RCC 7860 (cell line): ENCODE results near the gene ST3GAL2.
A peak's percentile ranks its signal among the peaks of the same experiment; 100 is the strongest.
"Not testable (repeated sequence)": the region's sequence is repeated elsewhere in the genome, so short reads cannot be mapped to it uniquely, and the experiment has no call there.

ENCODE experiments used
- DNase-seq: peaks from one replicate; pipeline ENCODE4 v3.0.0-alpha.2; 2015; ENCODE audit warnings: low spot score
- FAIRE-seq: peaks from 2 replicates; lab custom pipeline; 2012; peaks lifted over from hg19 to GRCh38; lab: Jason Lieb, UNC

ST3GAL2 gene

DNA sequence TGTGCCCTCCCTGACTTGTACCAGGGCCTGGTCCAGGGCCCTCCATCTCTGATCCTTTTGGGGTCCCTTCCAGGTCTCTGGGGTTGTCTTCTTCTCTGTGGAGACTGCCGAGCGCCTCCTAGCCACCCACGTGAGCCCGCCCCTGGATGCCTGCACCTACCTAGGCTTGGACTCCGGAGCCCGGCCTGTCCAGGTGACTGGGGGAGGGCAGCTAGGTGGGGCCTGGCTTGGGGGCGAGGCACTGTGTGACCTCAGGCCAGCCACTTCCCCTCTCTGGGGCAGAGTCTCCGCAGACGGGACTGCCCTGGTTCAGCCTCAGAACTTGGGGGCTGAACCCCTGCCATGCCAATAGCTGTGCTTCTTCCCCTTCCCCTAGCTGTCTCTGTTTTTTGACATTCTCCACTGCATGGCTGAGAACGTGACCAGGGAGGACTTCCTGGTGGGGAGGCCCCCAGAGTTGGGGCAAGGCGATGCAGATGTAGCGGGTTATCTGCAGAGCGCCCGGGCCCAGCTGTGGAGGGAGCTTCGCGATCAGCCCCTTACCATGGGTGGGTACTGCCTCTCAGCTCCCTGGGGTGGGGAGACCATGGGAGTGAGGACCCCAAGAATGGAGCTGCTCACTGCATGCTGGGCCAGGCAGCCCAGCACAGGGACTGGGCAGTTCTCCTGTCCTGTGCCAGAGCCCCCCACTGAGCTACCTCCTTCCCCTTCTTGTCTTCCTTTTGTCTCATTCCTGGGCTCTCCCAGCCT is 30.1 kb upstream of the ST3GAL2 start:
- DNase-seq (no peak), FAIRE-seq (no peak)

DNA sequence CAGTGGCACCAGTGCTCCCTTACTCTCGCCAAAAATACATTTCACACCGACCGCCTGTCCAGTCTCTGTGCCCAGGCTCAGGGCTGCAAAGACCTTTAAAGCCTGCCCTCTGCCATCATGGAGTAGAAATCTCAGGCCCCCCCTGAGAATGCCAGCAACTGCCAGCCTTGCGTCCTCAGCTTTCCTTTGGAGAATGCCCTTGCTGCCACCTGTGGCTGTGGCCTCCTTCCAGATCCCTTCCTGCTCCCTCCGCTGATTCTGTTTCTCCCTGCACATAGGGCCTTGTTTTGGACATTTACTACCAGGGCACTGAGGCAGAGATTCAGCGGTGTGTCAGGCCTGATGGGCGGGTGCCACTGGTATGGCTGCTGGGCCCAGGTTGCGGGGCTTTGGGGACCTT is 28.7 kb upstream of the ST3GAL2 start:
- FAIRE-seq: no peak
- no peak for DNase-seq

DNA sequence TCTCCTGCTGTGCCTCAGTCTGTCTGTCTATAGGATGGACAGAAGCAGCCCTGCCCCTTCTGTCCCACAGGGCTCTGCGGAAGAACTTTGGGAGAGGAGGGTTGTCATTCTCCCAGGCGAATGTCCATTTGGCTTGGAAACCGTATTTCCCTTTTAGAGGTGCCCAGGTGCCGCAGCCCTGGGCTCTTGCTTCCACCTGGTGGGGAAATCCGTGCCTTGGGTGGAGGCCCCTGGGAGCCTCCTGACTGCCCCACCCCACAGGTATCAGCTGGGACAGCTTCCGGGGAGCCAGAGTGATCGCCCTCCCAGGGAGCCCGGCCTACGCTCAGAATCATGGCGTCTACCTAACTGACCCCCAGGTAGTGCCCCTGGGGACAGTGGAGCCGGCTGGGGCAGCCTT is 28.2 kb upstream of the ST3GAL2 start:
- DNase-seq (no peak), FAIRE-seq (no peak)

DNA sequence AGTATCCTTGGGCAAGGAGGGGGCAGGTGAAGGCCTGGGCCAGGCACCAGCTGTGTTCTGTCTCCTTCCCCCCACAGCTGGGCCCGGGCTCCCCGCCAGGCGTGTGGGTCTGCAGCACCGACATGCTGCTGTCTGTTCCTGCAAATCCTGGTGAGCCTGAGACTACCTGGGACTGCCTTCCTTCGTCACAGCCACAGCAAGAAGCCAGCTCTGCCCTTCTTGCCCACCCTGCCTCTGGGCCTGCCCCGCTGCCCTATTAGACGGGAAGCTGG is 27.8 kb upstream of the ST3GAL2 start:
- DNase-seq (no peak), FAIRE-seq (no peak)

DNA sequence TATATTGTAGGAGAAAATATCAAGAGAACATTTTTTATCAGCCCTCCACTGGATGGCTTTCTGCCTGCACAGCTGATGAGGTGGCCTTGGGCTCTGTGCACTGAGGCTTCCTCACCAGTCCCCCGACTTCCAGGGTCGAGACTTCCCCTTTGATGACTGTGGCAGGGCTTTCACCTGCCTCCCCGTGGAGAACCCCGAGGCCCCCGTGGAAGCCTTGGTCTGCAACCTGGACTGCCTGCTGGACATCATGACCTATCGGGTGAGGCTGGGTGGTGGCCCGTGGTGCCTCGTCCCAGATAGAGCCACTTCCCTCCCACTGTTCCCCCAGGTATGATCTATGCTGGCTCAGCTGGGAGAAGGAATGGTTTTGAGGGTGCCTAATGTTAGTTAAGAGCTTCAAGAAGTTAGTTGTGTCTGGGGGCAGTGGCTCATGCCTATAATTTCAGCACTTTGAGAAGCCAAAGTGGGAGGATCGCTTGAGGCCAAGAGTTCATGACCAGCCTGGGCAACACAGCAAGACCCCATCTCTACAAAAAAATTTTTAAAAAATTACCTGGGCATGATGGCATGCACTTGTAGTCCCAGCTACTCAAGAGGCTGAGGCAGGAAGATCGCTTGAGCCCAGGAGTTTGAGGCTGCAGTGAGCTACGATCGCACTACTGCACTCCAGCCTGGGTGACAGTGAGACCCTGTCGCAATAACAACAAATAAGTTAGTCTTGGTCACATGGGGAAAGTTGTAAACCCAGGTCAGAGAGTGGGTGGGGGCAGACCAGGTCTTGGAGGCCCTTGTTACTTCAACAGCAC is 27.3 kb upstream of the ST3GAL2 start:
- no peak for FAIRE-seq

DNA sequence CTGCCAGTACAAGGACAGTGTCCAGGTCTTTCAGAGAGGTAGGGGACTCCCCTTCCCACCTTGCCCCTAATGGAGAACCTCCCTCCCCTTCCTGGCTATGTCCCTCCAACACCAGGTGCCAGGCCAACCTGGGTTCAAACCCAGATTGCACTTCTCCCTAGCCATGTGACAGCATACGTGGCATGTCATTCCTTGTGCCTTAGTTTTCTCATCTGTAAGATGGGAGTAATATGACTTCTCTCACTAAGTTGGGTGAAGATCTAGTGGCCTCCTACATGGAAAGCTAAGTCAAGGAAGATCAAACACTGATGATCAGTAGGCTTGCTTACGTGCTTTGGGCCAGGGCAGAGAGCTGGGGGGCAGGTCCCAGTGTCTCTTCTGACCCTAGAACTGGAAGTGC is 24.3 kb upstream of the ST3GAL2 start:
- FAIRE-seq (no peak), DNase-seq (no peak)

More for the DNA sequence above, 27.3 kb upstream of the ST3GAL2 start:
- DNase-seq: no peak

DNA sequence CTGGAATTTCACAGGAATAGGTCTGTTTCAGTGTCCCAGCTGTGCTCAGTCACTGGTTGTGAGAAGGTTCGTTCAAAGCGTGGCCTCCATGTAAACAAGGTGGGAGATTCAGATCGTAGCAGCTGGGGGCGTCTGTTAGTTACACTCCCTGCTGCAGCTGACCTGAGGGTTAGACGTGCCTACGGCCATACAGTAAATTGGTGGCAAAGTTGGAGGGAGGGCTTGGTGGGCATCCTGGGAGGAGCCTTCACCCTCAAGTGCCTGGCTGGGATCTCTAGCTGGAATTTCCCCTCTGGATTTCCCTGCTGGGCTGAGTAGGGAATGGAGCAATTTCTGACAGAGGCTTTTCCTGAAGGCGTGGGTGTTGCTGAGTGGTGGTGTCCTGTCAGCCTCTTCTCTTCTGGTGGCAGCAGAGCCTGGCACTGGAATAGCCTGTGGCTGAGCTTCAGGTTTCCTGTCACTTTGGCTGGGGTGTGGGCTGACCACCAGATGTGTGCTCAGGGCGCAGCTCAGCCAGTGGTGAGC is 21.9 kb upstream of the ST3GAL2 start:
- DNase-seq (peak; percentile 58), FAIRE-seq (no peak)

DNA sequence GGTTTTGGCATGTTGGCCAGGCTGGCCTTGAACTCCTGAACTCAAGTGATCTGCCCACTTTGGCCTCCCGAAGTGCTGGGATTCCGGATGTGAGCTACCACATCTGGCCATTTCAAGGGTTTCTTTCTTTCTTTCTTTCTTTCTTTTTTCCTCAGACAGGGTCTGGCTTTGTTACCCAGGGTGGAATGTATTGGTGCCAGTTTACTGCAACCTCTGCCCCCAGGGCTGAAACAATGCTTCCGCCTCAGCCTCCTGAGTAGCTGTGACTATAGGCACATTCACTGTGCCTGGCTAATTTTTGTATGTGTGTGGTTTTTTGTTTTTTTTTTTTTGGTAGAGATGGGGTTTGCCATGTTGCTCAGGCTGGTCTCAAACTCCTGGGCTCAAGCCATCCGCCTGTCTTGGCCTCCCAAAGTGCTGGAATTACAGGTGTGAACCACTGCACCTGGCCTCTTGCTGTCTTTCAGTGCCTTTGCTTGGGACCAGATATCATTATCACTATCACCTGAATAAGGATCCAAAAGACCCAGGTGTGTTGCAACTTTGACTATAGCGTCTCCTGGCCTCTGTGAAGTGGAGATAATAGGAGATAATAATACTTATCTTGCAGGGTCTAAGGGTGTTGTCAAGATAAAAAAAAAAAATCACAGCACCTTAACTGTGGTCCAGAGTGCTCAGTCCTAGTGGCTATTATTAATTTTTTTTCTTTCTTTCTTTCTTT is 18.7 kb upstream of the ST3GAL2 start:
- no peak for FAIRE-seq

DNA sequence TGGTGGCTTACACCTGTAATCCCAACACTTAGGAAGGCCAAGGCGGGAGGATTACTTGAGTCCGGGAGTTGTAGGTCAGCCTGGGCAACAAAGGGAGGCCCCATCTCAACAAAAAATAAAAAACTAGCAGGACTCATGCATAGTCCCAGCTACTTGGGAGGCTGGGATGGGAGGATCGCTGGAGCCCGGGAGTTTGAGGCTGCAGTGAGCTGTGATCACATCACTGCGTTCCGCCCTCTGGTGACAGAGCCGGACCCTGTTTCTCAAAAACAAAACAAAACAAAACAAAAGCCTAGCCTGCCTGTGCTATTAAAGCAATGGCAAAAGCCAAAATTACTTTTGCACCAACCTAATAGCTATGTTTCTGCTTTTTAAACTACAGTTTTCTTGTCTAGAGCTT is 17.0 kb upstream of the ST3GAL2 start:
- FAIRE-seq (no peak), DNase-seq (no peak)

More for the DNA sequence above, 18.7 kb upstream of the ST3GAL2 start:
- DNase-seq: no peak

DNA sequence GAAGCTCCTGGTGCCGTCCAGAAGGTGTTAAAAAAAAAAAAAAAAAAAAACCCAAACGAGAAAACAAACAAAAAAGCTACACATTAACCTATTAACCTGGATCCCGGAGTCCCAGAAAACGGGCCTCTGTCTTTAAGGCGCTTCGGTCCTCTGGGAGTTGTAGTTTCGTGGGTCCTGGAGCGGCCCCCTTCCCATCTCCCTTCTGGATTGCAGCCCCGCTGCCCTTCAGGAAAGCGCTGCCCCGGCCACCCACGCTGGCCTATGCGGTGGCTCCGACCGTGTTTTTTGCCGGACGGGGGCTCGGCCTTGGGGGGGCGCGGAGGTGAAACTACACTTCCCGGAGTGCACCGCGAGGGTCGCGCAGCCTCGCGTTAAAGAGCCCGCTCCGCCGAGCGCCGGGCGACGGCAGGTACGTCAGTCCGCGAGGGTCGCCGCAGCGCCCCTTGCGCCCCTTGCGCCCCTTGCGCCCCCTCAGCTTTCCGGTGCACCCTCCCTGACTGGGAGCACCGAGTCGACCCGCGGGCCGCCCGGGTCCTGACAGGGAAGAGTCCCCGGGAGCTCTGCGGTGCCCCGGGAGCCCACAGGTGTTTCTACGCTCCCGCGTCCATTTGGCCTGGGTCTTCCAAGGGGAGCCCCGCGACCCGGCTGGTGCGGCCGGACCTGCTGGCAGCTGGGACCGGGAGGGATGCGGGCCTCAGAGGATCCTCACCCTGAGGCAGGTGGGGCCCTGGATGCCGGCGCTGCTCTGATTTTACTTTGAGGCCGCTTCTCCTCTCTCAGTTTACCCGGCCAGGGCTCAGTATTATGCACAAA is 15.5 kb upstream of the ST3GAL2 start, which contains the start of gene FCSK:
FCSK (plus strand) TSS at position 374 of the 813 bp plus-strand sequence. CDS start 8,596 bp downstream, outside the sequence.
- DNase-seq: peak; percentile 75
- FAIRE-seq: no peak

DNA sequence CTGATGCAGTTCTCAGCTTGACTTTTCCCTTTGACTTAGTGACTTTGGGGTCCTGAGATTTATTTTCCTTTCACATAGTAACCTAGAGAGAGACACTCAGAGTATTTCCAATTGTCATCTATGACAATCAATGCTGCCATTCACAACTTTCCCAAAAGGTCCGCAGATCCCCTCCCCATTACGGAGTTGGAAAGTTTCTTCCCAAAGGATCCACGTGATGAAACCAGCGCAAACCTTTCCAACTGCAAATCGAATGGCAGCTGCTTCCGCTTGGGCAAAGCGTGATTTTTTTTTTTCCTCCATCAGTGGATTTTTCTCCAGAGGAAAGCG is 15.0 kb upstream of the ST3GAL2 start:
- FAIRE-seq (no peak), DNase-seq (no peak)

DNA sequence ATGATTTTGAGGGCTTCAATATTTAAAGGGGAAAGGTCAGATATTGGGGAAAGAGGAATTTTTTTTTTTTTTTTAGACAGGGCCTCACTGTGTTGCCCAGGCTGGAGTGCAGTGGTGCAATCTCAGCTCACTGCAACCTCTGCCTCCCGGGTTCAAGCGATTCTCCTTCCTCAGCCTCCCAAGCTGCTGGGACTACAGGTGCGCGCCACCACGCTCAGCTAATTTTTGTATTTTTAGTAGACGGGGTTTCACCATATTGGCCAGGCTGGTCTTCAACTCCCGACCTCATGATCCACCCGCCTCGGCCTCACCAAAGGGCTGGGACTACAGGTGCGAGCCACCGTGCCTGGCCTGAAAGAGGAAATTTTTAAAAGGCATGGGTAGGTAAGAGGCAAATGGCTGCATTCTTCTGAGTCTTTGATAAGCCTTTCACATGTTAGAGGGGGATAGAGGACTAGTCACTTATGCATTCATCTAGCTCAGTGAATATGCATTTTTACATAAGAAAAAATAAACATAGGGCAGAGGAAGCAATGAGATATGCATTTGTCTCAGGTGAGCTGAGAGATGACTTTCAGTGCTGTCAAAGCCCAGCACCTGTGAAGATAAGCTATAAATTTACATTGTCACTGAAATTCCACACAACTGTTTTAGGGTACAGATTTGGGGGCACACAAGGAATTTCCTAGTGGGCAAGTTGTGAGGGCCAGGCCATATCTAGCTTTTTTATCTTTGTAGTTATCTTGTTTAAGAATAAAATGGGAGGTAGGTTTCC is 14.4 kb upstream of the ST3GAL2 start:
- no peak for DNase-seq
- FAIRE-seq: no peak

DNA sequence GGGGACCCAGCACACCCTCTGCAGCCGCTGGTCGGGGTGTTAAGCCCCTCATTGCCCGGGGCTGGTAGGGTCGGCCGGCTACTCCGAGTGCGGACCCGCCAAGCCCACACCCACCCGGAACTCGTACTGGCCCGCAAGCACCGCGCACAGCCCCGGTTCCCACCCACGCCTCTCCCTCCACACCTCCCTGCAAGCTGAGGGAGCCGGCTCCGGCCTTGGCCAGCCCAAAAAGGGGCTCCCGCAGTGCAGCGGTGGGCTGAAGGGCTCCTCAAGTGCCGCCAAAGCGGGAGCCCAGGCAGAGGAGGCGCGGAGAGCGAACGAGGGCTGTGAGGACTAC is 12.1 kb upstream of the ST3GAL2 start:
- FAIRE-seq, DNase-seq: not testable (repeated sequence)

DNA sequence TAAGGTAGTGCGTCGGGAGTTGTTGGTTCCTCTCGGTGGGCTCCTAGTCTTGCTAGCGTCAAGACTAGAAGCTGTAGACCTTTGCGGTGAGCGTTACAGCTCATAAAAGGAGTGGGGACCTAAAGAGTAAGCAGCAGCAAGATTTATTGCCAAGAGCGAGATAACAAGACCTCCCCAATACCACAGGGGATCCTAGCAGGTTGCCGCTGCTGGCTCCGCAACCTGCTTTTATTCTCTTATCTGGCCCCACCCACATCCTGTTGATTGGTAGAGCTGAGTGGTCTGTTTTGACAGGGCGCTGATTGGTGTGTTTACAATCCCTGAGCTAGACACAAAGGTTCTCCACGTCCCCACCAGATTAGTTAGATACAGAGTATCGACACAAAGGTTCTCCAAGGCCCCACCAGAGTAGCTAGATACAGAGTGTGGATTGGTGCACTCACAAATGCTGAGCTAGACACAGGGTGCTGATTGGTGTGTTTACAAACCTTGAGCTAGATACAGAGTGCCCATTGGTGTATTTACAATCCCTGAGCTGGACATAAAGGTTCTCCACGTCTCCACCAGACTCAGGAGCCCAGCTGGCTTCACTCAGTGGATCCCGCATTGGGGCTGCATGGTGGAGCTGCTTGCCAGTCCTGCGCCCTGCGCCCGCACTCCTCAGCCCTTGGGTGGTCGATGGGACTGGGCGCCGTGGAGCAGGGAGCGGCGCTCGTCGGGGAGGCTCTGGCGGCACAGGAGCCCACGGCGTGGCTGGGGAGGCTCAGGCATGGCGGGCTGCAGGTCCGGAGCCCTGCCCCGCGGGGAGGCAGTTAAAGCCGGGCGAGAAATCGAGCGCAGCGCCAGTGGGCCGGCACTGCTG is 11.5 kb upstream of the ST3GAL2 start:
- not testable (repeated sequence) for FAIRE-seq, DNase-seq

DNA sequence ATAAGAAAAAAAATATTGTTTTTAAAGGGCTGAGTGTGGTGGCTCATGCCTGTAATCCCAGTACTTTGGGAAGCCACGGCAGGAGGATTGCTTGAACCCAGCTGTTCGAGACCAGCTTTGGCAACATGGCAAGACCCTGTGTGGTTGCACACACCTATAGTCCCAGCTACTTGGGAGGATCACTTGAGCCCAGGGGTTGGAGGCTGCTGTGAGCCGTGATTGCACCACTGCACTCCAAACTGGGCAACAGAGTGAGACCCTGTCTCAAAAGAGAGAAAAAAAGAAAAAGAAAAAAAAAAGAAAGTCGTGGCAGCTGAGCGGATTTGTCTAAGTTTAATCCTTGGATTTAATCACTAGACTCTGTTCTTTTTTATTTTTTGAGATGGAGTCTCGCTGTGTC is 9.2 kb upstream of the ST3GAL2 start:
- FAIRE-seq: no peak
- no peak for DNase-seq

DNA sequence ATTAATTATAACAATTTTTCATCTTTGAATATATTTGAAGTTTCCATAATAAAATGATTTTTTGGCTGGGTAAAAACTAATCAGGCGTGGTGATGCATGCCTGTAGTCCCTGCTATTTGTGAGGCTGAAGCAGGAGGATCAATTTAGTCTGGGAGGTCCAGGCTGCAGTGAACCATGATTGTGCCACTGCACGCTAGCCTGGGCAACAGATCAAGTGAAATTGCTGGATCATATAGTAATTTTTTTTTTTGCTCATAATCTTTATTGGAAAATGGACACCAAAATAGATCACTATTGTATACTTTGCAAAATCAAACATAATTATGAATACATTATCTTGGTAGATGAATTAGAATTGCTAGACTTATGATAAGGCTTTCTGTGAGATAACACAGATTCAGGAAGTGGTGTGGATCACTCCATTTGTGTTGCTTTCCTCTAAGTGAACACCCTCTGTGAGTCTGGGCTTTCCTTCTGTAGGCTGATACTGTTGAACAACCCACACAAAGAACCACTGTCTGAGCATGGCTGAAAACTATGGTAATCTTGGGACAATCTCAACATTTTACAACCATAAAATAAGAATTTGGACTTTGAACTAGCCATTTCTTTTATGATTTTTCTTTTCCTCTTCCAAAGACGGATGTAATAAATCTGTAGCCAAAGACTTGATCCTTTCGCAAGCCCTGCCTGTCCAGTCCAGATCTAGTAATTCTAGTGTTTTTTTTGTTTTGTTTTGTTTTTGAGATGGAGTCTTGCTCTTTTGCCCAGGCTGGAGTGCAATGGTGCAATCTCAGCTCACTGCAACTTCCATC is 5.6 kb upstream of the ST3GAL2 start:
- FAIRE-seq: no peak

DNA sequence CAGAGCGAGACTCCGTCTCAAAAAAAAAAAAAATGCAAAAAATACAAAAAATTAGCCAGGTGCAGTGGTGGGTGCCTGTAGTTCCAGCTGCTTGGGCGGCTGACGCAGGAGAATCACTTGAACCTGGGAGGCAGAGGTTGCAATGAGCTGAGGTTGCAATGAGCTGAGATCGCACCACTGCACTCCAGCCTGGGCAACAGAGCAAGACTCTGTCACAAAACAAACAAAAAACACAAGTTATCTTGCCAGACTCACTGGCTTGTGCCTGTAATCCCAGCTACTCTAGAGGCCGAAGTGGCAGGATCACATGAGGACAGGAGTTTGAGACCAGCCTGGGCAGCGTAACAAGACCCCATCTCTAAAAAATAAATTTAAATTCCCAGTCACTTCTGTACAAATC is 3.4 kb upstream of the ST3GAL2 start:
- no peak for FAIRE-seq
- DNase-seq: no peak

More for the DNA sequence above, 5.6 kb upstream of the ST3GAL2 start:
- DNase-seq: no peak

DNA sequence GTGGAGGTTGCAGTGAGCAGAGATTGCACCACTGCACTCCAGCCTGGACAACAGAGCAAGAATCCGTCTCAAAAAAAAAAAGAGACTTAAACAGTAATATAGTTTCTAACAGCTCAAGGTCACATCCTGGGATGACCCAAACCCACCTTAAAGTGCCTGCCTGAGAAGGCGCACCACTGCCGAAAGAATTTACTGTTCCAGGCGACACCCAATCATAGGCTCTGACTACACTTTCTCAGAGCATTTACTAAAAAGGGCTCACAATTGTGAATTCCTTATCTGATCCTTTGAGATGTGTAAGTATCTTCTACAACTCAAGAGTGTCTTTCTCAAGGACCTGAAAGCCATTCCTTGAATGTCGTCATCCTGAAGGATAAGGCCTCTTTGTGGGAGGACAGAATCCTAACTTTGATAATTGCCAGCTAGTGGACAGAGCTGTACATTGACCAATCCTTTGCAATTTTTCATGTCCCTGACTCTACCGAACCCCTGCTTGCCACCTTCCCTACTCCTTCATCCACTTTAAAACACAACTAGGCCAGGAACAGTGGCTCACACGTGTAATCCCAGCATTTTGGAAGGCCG is 2.6 kb upstream of the ST3GAL2 start:
- FAIRE-seq (no peak), DNase-seq (no peak)
